GM18519 (cell line): ENCODE results near the gene ANKS1A.

Experiments
- ATAC-seq: cut with Tn5 transposase; IDR thresholded peaks from one replicate; pipeline ENCODE4 v1.9.1; 2021; ENCODE audit warnings: mild to moderate bottlenecking, moderate library complexity; ENCODE audit not compliant: unreplicated experiment, low FRiP score

ANKS1A gene

GRCh38 chr6:35139924-35140638 lies 251.0 kb downstream of the ANKS1A start:
- ATAC-seq, result no peak

GRCh38 chr6:35140639-35141006 lies 251.6 kb downstream of the ANKS1A start:
- no peak for ATAC-seq
